Fibroblast of lung (primary cell): ENCODE results near the gene LRRC66. TPM values are rescaled to one million over a fixed set of nuclear protein-coding genes. Genes with fewer than 3 reads are reported as not detected.
A peak's percentile ranks its signal among the peaks of the same experiment; 100 is the strongest.

Experiments
- DNase-seq, 2 donors: peaks; one replicate each; pipeline versions ENCODE4 v3.0.0 to v3.0.0-alpha.2; 2010; ENCODE audit warnings: low read depth in 2 of 2
- H2AFZ ChIP-seq: 2 replicates; pipeline ENCODE4 v1.5.1; 2012; ENCODE audit warnings: low read length, control low read depth, inconsistent platforms
- H3K27ac ChIP-seq: 2 replicates; pipeline ENCODE4 v1.5.1; 2011; ENCODE audit warnings: low read length, control low read depth; ENCODE audit not compliant: insufficient read depth
- H3K27me3 ChIP-seq: 2 replicates; pipeline ENCODE4 v1.5.1; 2011; ENCODE audit warnings: mild to moderate bottlenecking, low read length; ENCODE audit not compliant: control insufficient read depth, insufficient read depth
- H3K36me3 ChIP-seq: 2 replicates; pipeline ENCODE4 v1.5.1; 2011; ENCODE audit warnings: low read length; ENCODE audit not compliant: control insufficient read depth, insufficient read depth
- H3K4me1 ChIP-seq: 2 replicates; pipeline ENCODE4 v1.5.1; 2011; ENCODE audit warnings: low read length; ENCODE audit not compliant: control insufficient read depth, insufficient read depth; ENCODE audit errors: extremely low read depth
- H3K4me2 ChIP-seq: 2 replicates; pipeline ENCODE4 v1.5.1; 2011; ENCODE audit warnings: low read length, control low read depth; ENCODE audit not compliant: insufficient read depth; ENCODE audit errors: extremely low read depth
- H3K4me3 ChIP-seq, 4 experiments: fragments of 200-600 bp in 1 of 4; sonication (generic) in 1 of 4; replicated peaks in 1 of 4; 2 replicates each; pipeline ENCODE4 v1.5.1; 2011 to 2016; ENCODE audit warnings: low read length in 4 of 4, low read depth in 3 of 4, mild to moderate bottlenecking in 3 of 4, control low read depth in 2 of 4, inconsistent platforms in 1 of 4, mixed read lengths in 1 of 4; ENCODE audit not compliant: insufficient read depth in 1 of 4; ENCODE audit errors: control extremely low read depth in 1 of 4
- H3K79me2 ChIP-seq: 2 replicates; pipeline ENCODE4 v1.5.1; 2012; ENCODE audit warnings: mild to moderate bottlenecking, low read length, inconsistent platforms; ENCODE audit not compliant: control insufficient read depth, insufficient read depth
- H3K9ac ChIP-seq: 2 replicates; pipeline ENCODE4 v1.5.1; 2011; ENCODE audit warnings: mild to moderate bottlenecking, low read length, control low read depth; ENCODE audit not compliant: insufficient read depth
- H3K9me3 ChIP-seq: 2 replicates; pipeline ENCODE4 v1.5.1; 2012; ENCODE audit warnings: low read depth, low read length; ENCODE audit not compliant: control insufficient read depth, insufficient read depth
- H4K20me1 ChIP-seq: 2 replicates; pipeline ENCODE4 v1.5.1; 2011; ENCODE audit warnings: low read length; ENCODE audit not compliant: control insufficient read depth, insufficient read depth; ENCODE audit errors: extremely low read depth
- EZH2 ChIP-seq: IDR thresholded peaks from 2 replicates; pipeline ENCODE4 v1.5.1; 2012; ENCODE audit warnings: low read length, control low read depth, mild to moderate bottlenecking; ENCODE audit errors: missing control alignments
- polyA plus RNA-seq, 2 donors: library from polyadenylated mRNA; depleted of rRNA in 1 of 2; stranded (reverse) in 1 of 2; unstranded in 1 of 2; fragments of >200 nt; gene quantifications; 2 replicates each; pipeline ENCODE4 v1.2.1, GENCODE V29; 2011 to 2012; ENCODE audit warnings: missing spikeins in 1 of 2
- total RNA-seq: library from RNA; depleted of rRNA; stranded (reverse); fragments of >200 nt; gene quantifications from 2 replicates; pipeline ENCODE4 v1.2.1, GENCODE V29; 2014
- TF ChIP-seq, protein P1 (sequence below), 2 donors: IDR thresholded peaks in 1 of 2; conservative IDR thresholded peaks in 1 of 2; 1 replicate in 1 of 2; 2 replicates in 1 of 2; pipeline ENCODE4 v1.5.1; 2011 to 2012; ENCODE audit warnings: low read length in 2 of 2, control low read depth in 1 of 2, inconsistent platforms in 1 of 2, low read depth in 1 of 2, mild to moderate bottlenecking in 1 of 2

The LRRC66 gene
- total and polyA plus RNA-seq, 2 donors (not counting 1 experiment from before 2014, with no cell fraction given) = 0.17 to 0.83 TPM

DNA sequence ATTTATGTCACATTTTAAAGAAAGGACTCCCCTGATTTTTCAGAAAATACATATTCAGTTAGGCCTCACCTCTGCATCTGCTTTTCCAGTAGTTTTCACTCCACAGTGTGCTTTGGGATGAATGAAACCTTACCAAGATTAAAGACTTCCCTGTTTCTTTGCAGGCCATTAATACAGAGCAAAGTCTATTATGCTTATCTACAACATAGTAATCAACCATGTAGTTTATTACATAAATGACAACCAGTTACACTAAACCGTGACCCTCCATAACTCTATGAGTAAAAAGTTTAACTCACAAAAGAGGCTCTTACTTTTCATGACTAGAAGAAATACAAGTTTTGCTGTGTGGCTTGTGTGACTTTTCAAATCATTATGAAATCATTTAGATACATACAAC, 2.3 kb downstream of the LRRC66 start:
- H3K27me3 ChIP-seq = no peaks in the 10 kb centered on the region
- no peaks in the 10 kb centered on the region for H3K4me1 ChIP-seq
- H3K79me2 ChIP-seq = no peaks in the 10 kb centered on the region
- H2AFZ ChIP-seq = no peak overlapping the region
- no peak overlapping the region for H3K27ac ChIP-seq
- H3K4me2 ChIP-seq = no peak overlapping the region
- no peak overlapping the region for H3K4me3 ChIP-seq
- H3K9me3 ChIP-seq = no peaks in the 10 kb centered on the region
- H3K36me3 ChIP-seq = peaks cover 2% of the 10 kb centered on the region
- DNase-seq = no peak
- TF ChIP-seq, protein P1, sequence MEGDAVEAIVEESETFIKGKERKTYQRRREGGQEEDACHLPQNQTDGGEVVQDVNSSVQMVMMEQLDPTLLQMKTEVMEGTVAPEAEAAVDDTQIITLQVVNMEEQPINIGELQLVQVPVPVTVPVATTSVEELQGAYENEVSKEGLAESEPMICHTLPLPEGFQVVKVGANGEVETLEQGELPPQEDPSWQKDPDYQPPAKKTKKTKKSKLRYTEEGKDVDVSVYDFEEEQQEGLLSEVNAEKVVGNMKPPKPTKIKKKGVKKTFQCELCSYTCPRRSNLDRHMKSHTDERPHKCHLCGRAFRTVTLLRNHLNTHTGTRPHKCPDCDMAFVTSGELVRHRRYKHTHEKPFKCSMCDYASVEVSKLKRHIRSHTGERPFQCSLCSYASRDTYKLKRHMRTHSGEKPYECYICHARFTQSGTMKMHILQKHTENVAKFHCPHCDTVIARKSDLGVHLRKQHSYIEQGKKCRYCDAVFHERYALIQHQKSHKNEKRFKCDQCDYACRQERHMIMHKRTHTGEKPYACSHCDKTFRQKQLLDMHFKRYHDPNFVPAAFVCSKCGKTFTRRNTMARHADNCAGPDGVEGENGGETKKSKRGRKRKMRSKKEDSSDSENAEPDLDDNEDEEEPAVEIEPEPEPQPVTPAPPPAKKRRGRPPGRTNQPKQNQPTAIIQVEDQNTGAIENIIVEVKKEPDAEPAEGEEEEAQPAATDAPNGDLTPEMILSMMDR (conservative IDR thresholded peaks at IDR 0.05 in 1 of 2, IDR thresholded peaks at IDR 0.05 in 1 of 2; ENCODE audit: low read depth in 1 of 2, low read length in 2 of 2) = no peak
- no peak for TF ChIP-seq EZH2
- H3K9ac ChIP-seq = no peak overlapping the region
- H4K20me1 ChIP-seq = no peaks in the 10 kb centered on the region

DNA sequence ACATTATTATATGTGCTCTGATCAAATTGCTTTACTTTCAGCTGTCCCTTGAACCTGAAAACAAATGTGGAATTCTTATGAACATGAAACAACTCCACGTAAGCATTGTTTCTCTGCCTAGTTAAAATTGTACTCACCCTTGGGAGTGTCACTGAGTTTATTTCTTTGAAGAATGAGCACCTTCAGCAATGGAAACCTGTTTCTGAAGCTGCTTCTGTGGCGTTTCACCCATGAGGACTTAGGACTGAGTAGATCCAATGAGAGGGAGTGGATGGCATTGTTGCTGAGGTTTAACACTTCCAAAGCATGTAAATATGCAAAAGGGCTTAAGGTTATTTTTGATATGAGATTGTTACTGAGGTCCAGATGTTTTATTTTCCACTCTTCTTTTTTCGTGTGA, 3.2 kb downstream of the LRRC66 start:
- Histone ChIP-seq H3K9ac (no peak overlapping the region), H2AFZ (no peak overlapping the region), H3K4me3 (no peak overlapping the region), H3K36me3 (no peaks in the 10 kb centered on the region), H3K79me2 (no peaks in the 10 kb centered on the region), H3K4me1 (no peaks in the 10 kb centered on the region), H4K20me1 (no peaks in the 10 kb centered on the region), H3K4me2 (no peak overlapping the region), H3K27ac (no peak overlapping the region), H3K27me3 (no peaks in the 10 kb centered on the region), H3K9me3 (no peaks in the 10 kb centered on the region)
- DNase-seq = no peak
- TF ChIP-seq, protein P1 (conservative IDR thresholded peaks at IDR 0.05 in 1 of 2, IDR thresholded peaks at IDR 0.05 in 1 of 2; ENCODE audit: low read depth in 1 of 2, low read length in 2 of 2) = no peak
- TF ChIP-seq EZH2 = no peak

DNA sequence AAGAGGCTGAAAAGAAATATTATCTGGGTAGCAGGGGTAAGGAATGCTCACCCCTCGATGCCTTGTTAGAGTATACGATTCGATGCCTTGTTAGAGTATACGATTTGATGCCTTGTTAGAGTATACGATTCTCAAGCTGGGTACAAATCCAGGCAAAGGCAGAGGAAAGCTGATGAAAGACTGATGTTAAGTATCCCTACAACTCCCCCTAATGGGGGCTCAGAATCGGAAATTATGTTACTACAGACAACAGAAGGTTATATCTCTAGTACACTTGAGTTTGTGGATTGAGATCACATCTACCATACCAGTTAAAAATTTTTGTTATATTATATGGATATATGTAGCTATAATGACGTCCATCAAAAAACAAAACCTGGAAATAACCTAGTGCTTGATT, 4.8 kb downstream of the LRRC66 start:
- DNase-seq = peak; percentile 5 to 21

More for the DNA sequence above, 4.8 kb downstream of the LRRC66 start:
- Histone ChIP-seq H3K4me1 (no peaks in the 10 kb centered on the region), H3K27me3 (no peaks in the 10 kb centered on the region), H3K27ac (no peak overlapping the region), H3K79me2 (no peaks in the 10 kb centered on the region), H4K20me1 (no peaks in the 10 kb centered on the region), H2AFZ (no peak overlapping the region), H3K9me3 (no peaks in the 10 kb centered on the region), H3K4me3 (no peak overlapping the region), H3K4me2 (no peak overlapping the region), H3K36me3 (no peaks in the 10 kb centered on the region), H3K9ac (no peak overlapping the region)
- TF ChIP-seq EZH2 = no peak
- TF ChIP-seq, protein P1 (conservative IDR thresholded peaks at IDR 0.05 in 1 of 2, IDR thresholded peaks at IDR 0.05 in 1 of 2; ENCODE audit: low read depth in 1 of 2, low read length in 2 of 2) = peak in 1 of 2 donors; percentile 10
